Astrocyte of the cerebellum (primary cell): ENCODE measurements around the gene SNX15.

Experiments used
- DNase-seq: peaks from one replicate; pipeline ENCODE4 v3.0.0-alpha.2; 2011; ENCODE audit warnings: low read depth
- H3K4me3 ChIP-seq: 2 replicates; pipeline ENCODE4 v1.5.1; 2011; ENCODE audit warnings: mild to moderate bottlenecking, low read depth, low read length, moderate library complexity
- in situ Hi-C: cut with HindIII; loops from 2 replicates; pipeline ENCODE4 v1.10.0; 2017; ENCODE audit warnings: low sequenced_read_pairs
- TF ChIP-seq, protein P1 (sequence below): IDR thresholded peaks from 2 replicates; pipeline ENCODE4 v1.5.1; 2012; ENCODE audit warnings: low read length, low read depth, moderate library complexity, mild to moderate bottlenecking; ENCODE audit errors: missing control alignments

SNX15 gene

DNA sequence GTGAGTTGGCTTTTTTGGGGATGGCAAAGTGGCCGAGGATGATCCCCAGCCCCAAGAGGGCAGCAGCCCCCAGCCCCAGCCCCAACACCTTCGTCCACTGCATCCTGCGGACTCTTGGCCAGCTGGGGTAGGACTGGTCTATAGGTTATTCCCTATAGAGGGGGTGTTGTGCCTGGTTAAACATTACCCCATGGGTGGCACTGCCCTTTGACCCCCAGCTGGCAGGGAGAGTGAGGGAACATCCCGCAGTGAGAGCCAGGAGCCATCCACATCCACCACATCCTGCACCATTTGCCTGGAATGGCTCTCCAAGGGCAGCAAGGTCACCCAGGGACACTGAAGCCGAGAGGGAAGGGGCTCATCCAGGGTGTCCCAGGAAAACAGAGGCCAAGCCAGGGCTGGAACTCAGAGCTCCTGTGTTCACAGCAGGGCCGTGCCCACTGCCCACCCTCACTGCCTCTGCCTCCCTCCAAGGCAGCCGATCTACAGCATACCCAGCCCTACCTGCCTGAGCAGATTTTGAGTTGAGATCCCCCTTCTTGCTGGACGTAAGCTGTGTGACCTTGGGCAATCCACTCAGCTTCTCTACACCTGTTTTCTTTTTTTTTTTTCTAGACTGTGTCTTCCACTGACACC is 31.3 kb downstream of the SNX15 start, which contains the start of gene NAALADL1:
NAALADL1 (minus strand) TSS at position 135 of the 636 bp plus-strand sequence; CDS start at position 103, 32 bp downstream.
- no peak for DNase-seq
- in situ Hi-C loops = no loop called here
- TF ChIP-seq, protein P1, sequence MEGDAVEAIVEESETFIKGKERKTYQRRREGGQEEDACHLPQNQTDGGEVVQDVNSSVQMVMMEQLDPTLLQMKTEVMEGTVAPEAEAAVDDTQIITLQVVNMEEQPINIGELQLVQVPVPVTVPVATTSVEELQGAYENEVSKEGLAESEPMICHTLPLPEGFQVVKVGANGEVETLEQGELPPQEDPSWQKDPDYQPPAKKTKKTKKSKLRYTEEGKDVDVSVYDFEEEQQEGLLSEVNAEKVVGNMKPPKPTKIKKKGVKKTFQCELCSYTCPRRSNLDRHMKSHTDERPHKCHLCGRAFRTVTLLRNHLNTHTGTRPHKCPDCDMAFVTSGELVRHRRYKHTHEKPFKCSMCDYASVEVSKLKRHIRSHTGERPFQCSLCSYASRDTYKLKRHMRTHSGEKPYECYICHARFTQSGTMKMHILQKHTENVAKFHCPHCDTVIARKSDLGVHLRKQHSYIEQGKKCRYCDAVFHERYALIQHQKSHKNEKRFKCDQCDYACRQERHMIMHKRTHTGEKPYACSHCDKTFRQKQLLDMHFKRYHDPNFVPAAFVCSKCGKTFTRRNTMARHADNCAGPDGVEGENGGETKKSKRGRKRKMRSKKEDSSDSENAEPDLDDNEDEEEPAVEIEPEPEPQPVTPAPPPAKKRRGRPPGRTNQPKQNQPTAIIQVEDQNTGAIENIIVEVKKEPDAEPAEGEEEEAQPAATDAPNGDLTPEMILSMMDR = no peak
- H3K4me3 ChIP-seq = no peak within 1 kb of the TSS

DNA sequence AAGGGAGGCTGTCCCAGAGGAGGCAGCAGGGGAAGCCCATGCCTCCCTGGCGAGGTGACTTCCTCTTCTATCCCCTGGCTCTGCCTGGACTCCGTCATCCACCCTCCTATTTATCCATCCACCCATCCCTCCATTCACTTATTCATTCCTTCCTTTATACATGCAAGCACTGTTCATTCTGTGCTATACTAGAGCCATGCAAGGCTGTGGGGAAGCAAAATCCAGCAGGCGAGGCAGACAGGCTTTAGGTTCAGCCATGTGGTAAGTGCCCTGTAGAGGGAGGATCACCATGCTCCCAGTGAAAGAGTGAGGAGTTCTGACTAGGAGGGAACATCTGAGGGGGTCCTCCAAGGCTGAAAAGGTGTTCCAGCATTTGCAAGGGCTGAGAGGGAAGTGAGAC is 32.3 kb downstream of the SNX15 start:
- no peak for DNase-seq
- in situ Hi-C loops = no loop called here
- TF ChIP-seq, protein P1 = no peak
- H3K4me3 ChIP-seq = no peak overlapping the region

DNA sequence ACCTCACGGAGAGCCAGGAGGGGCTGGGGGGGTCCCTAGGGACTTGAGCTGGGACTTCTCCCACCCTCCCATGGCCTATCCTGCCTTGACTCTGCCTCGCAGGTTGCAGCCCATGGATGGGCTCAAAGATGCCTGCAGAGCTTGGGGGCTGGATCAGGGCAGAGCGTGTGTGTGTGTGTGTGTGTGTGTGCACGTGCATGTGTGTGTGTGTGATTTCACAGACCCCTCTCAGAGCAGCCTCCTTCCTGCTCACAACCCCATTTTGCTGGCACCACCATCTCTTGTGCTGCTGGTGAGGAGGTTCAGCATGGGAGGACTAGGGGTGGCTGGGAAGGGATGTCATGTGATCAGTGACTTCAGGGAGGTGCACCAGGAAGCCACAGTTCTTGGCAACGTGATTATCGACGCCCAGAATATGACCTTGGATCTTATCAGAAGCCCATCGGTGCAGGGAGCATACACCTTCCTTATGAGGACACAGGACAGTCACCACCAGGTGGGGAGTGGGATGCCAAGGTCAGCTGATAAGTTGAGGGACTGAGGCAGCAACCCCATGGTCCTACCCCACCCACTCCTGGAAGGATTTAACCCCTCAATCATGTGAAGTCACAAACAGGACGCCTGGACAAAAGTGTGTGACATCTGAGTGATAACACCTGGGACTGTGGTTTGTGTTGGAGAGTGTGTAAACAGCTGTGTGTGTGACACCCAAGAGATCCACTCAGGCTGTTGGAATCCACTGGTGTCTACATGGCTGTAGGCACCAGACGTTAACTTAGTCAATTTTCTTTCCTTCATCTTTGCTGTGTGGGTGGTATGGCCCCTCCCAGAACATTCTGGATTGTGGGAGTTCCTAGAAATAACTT is 33.0 kb downstream of the SNX15 start:
- no peak overlapping the region for H3K4me3 ChIP-seq
- in situ Hi-C loops = no loop called here
- no peak for DNase-seq
- TF ChIP-seq, protein P1 = no peak

- no peak for DNase-seq
- in situ Hi-C loops = no loop called here
- TF ChIP-seq, protein P1 = peak; percentile 43
- no peak overlapping the region for H3K4me3 ChIP-seq
Observed at GRCh38 chr11:65060913-65061408, 33.7 kb downstream of the SNX15 start.

DNA sequence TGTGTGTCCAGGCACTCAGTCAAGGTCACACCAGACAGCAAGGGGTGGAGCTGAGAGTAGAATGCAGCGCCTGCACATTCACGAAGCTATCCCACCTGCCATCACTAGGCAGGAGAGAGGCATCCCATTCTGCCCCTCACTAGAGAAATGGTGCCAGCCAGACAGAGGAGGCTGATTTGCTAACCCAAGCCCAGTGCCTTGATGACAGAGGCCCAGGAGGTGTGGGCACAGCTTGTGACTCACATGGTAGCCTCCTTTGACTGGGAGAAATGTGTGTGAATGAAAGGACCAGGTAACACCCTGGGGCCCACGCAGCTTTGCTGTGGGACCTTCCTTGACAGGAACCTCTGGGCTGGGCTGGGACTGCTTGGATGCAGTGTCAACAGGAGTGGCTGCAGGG is 36.3 kb downstream of the SNX15 start:
- in situ Hi-C loops = no loop called here
- TF ChIP-seq, protein P1 = no peak
- DNase-seq = no peak
- no peak overlapping the region for H3K4me3 ChIP-seq

DNA sequence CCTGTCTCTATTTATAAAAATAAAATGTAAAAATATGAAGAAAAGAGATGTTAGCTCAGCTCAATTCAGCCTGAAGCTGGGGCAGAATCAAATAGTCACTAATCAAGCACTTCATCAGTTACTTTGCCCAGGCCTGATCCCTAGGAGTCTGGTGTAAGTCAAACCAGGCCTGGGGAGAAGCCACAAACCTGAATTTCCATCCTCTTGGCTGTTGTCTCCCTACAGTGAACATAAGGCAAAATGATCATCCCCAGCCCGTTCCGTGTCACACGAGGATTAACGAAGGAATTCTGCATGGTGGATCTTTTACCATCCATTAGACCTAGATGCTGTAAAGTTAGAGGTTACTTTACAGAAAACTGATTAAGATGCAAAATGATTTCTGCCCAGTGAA is 37.6 kb downstream of the SNX15 start:
- H3K4me3 ChIP-seq = no peak overlapping the region
- DNase-seq = no peak
- in situ Hi-C loops = no loop called here
- TF ChIP-seq, protein P1 = no peak
